Stomach (tissue), 4 donors: Measurements from ENCODE around the gene EYA3.

ENCODE experiments used
- EP300 ChIP-seq: sonication (generic); formaldehyde crosslinking; IDR thresholded peaks from one replicate; pipeline ENCODE4 v1.6.1; 2017; ENCODE audit warnings: antibody characterized with exemption
- POLR2A ChIP-seq, 4 donors: fragments of 450-650 bp; IDR thresholded peaks; one replicate each; pipeline ENCODE4 v1.6.1; 2016; ENCODE audit warnings: antibody characterized with exemption in 4 of 4, control low read depth in 2 of 4, mild to moderate bottlenecking in 1 of 4, moderate library complexity in 1 of 4
- POLR2AphosphoS5 ChIP-seq, 3 donors: sonication (generic); formaldehyde crosslinking; IDR thresholded peaks; one replicate each; pipeline ENCODE4 v1.6.1; 2016; ENCODE audit warnings: antibody characterized with exemption in 3 of 3
- TF ChIP-seq, protein P1 (sequence below), 7 experiments: fragments of 450-650 bp in 4 of 7; fragments of 200-600 bp in 3 of 7; sonication (generic) in 3 of 7; IDR thresholded peaks; one replicate each; pipeline ENCODE4 v1.5.1; 2016 to 2019; ENCODE audit warnings: antibody characterized with exemption in 7 of 7, control low read depth in 2 of 7, mild to moderate bottlenecking in 1 of 7

DNA sequence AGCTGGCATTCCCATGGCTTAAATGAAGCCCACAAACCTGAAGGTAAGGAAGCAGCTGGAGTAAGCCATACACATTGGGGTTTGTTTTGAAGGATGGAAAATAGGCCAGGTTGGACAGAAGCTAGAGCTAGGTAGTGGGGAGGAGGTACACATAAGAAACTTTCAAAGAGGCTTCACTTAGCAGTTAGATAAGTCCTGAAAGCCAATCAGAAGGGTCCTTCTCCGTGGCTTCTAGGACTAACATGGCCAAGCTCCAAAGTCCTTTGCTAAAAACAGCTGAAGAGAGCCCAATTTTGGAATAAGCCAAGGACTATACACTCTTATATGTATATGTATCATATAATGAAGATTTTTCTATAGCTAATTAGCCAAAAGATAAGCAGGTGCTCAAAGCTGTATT is 1.8 kb downstream of the EYA3 start:
- no peak for TF ChIP-seq POLR2A (IDR thresholded peaks at IDR 0.05)
- TF ChIP-seq, protein P1, sequence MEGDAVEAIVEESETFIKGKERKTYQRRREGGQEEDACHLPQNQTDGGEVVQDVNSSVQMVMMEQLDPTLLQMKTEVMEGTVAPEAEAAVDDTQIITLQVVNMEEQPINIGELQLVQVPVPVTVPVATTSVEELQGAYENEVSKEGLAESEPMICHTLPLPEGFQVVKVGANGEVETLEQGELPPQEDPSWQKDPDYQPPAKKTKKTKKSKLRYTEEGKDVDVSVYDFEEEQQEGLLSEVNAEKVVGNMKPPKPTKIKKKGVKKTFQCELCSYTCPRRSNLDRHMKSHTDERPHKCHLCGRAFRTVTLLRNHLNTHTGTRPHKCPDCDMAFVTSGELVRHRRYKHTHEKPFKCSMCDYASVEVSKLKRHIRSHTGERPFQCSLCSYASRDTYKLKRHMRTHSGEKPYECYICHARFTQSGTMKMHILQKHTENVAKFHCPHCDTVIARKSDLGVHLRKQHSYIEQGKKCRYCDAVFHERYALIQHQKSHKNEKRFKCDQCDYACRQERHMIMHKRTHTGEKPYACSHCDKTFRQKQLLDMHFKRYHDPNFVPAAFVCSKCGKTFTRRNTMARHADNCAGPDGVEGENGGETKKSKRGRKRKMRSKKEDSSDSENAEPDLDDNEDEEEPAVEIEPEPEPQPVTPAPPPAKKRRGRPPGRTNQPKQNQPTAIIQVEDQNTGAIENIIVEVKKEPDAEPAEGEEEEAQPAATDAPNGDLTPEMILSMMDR (IDR thresholded peaks at IDR 0.05) = no peak
- no peak for TF ChIP-seq POLR2AphosphoS5 (IDR thresholded peaks at IDR 0.05)
- no peak for TF ChIP-seq EP300
